ENCODE measurements around the gene PANX2. TPM values are rescaled to one million over a fixed set of nuclear protein-coding genes. Genes with fewer than 3 reads are reported as not detected.

The PANX2 gene
- total and polyA plus RNA-seq, 2 of the 13 experiments (the other 11 are each of a cell fraction or from before 2014, with no cell fraction given): 0.15 to 1.1 TPM

DNA sequence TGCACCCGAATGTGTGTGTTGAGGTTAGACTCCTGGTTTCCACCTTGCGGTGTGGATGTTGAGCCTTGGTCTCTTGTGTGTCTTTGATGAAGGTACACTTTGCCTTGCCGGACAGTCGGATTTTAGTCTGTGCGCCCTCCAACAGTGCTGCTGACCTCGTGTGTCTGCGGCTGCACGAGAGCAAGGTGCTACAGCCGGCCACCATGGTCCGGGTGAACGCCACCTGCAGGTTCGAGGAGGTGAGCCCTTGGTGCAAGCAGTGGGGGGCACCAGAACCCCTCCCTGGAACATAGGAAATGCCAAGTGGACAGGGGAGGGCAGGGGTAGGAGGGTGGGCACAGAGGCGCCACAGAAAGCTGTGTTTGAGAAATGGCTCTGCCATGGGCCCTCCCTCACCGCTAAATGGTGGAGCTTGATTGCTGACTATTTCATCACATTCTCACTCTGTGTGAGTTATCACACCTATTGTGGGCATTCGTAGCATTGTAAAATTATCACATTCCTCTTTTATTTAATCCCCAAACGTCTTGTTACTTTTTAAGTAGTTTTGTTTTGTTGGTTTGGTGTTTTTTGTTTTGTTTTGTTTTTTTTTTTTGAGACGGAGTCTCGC lies 26.4 kb upstream of the PANX2 start (continued):
- TF ChIP-seq ZNF670 (CRISPR knock-in tag; IDR thresholded peaks at IDR 0.05; ENCODE audit: borderline replicate concordance): no peak
- TF ChIP-seq, protein P1, sequence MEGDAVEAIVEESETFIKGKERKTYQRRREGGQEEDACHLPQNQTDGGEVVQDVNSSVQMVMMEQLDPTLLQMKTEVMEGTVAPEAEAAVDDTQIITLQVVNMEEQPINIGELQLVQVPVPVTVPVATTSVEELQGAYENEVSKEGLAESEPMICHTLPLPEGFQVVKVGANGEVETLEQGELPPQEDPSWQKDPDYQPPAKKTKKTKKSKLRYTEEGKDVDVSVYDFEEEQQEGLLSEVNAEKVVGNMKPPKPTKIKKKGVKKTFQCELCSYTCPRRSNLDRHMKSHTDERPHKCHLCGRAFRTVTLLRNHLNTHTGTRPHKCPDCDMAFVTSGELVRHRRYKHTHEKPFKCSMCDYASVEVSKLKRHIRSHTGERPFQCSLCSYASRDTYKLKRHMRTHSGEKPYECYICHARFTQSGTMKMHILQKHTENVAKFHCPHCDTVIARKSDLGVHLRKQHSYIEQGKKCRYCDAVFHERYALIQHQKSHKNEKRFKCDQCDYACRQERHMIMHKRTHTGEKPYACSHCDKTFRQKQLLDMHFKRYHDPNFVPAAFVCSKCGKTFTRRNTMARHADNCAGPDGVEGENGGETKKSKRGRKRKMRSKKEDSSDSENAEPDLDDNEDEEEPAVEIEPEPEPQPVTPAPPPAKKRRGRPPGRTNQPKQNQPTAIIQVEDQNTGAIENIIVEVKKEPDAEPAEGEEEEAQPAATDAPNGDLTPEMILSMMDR (CRISPR knock-in tag; IDR thresholded peaks at IDR 0.05): peak; percentile 74
- peak; percentile 51; the same call in 1 of the 2 replicates for TF ChIP-seq MYC (CRISPR knock-in tag; IDR thresholded peaks at IDR 0.05; ENCODE audit: borderline replicate concordance)
- TF ChIP-seq THAP11 (CRISPR knock-in tag; IDR thresholded peaks at IDR 0.05): 0 out of 2 replicates have a peak, but pooled peaks have one; percentile 11
- TF ChIP-seq KDM6A (CRISPR knock-in tag; IDR thresholded peaks at IDR 0.05; ENCODE audit: low read depth): no peak
- TF ChIP-seq, protein P2, sequence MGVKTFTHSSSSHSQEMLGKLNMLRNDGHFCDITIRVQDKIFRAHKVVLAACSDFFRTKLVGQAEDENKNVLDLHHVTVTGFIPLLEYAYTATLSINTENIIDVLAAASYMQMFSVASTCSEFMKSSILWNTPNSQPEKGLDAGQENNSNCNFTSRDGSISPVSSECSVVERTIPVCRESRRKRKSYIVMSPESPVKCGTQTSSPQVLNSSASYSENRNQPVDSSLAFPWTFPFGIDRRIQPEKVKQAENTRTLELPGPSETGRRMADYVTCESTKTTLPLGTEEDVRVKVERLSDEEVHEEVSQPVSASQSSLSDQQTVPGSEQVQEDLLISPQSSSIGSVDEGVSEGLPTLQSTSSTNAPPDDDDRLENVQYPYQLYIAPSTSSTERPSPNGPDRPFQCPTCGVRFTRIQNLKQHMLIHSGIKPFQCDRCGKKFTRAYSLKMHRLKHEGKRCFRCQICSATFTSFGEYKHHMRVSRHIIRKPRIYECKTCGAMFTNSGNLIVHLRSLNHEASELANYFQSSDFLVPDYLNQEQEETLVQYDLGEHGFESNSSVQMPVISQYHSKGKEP (CRISPR knock-in tag; IDR thresholded peaks at IDR 0.05): no peak
- no peak for TF ChIP-seq KAT7 (CRISPR knock-in tag; IDR thresholded peaks at IDR 0.05; ENCODE audit: borderline replicate concordance)
- TF ChIP-seq ZNF121 (CRISPR knock-in tag; IDR thresholded peaks at IDR 0.05): no peak
- TF ChIP-seq, protein P3, sequence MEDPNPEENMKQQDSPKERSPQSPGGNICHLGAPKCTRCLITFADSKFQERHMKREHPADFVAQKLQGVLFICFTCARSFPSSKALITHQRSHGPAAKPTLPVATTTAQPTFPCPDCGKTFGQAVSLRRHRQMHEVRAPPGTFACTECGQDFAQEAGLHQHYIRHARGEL (CRISPR knock-in tag; IDR thresholded peaks at IDR 0.05): no peak
- no peak for TF ChIP-seq PCBP2 (optimal IDR thresholded peaks at IDR 0.05; ENCODE audit: low read depth, low read length, poor library complexity, severe bottlenecking)
- TF ChIP-seq ZNF12 (CRISPR knock-in tag; IDR thresholded peaks at IDR 0.05): no peak
- TF ChIP-seq ZNF629 (CRISPR knock-in tag; conservative IDR thresholded peaks at IDR 0.05): no peak
- TF ChIP-seq, protein P4, sequence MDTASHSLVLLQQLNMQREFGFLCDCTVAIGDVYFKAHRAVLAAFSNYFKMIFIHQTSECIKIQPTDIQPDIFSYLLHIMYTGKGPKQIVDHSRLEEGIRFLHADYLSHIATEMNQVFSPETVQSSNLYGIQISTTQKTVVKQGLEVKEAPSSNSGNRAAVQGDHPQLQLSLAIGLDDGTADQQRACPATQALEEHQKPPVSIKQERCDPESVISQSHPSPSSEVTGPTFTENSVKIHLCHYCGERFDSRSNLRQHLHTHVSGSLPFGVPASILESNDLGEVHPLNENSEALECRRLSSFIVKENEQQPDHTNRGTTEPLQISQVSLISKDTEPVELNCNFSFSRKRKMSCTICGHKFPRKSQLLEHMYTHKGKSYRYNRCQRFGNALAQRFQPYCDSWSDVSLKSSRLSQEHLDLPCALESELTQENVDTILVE (CRISPR knock-in tag; IDR thresholded peaks at IDR 0.05): no peak
- TF ChIP-seq ESRRA (CRISPR knock-in tag; IDR thresholded peaks at IDR 0.05; ENCODE audit: low read depth): no peak
- TF ChIP-seq ZNF264 (CRISPR knock-in tag; IDR thresholded peaks at IDR 0.05): peak; percentile 35; the same call in 1 of the 2 replicates
- no peak for TF ChIP-seq MED13 (CRISPR knock-in tag; IDR thresholded peaks at IDR 0.05)
- TF ChIP-seq, protein P5, sequence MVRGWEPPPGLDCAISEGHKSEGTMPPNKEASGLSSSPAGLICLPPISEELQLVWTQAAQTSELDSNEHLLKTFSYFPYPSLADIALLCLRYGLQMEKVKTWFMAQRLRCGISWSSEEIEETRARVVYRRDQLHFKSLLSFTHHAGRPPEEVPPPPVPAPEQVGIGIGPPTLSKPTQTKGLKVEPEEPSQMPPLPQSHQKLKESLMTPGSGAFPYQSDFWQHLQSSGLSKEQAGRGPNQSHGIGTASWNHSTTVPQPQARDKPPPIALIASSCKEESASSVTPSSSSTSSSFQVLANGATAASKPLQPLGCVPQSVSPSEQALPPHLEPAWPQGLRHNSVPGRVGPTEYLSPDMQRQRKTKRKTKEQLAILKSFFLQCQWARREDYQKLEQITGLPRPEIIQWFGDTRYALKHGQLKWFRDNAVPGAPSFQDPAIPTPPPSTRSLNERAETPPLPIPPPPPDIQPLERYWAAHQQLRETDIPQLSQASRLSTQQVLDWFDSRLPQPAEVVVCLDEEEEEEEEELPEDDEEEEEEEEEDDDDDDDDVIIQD (CRISPR knock-in tag; IDR thresholded peaks at IDR 0.05; ENCODE audit: low read depth): no peak
- peak; percentile 61; the same call in 1 of the 2 replicates for TF ChIP-seq SALL1 (CRISPR knock-in tag; IDR thresholded peaks at IDR 0.05)
- TF ChIP-seq BHLHE40 (IDR thresholded peaks at IDR 0.05; ENCODE audit: low read length): 0 out of 2 replicates have a peak, but pooled peaks have one; percentile 37
- TF ChIP-seq, protein P6, sequence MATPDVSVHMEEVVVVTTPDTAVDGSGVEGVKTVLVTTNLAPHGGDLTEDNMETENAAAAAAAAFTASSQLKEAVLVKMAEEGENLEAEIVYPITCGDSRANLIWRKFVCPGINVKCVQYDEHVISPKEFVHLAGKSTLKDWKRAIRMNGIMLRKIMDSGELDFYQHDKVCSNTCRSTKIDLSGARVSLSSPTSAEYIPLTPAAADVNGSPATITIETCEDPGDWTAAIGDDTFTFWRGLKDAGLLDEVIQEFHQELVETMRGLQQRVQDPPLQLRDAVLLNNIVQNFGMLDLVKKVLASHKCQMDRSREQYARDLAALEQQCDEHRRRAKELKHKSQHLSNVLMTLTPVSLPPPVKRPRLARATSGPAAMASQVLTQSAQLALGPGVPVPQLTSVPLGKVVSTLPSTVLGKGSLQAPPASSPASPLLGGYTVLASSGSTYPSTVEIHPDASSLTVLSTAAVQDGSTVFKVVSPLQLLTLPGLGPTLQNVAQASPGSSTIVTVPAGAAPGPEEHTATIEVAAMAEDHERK (CRISPR knock-in tag; IDR thresholded peaks at IDR 0.05; ENCODE audit: low read depth): no peak
- no peak for TF ChIP-seq IRX3 (CRISPR knock-in tag; IDR thresholded peaks at IDR 0.05; ENCODE audit: borderline replicate concordance, low read depth)
- TF ChIP-seq ZNF768 (CRISPR knock-in tag; IDR thresholded peaks at IDR 0.05): 0 out of 2 replicates have a peak, but pooled peaks have one; percentile 22
- TF ChIP-seq HOXD1 (CRISPR knock-in tag; IDR thresholded peaks at IDR 0.05): 0 out of 2 replicates have a peak, but pooled peaks have one; percentile 26
- TF ChIP-seq ADNP (CRISPR knock-in tag; IDR thresholded peaks at IDR 0.05): no peak

Measured in HepG2 (cell line).